H1 (cell line): Measurements from ENCODE around the gene SYPL1.

Source experiments
- CTCF ChIP-seq, 3 experiments: IDR thresholded peaks; 1 replicate in 2 of 3; 2 replicates in 1 of 3; pipeline versions ENCODE4 v1.5.1 to v1.6.1; 2011; ENCODE audit warnings: low read length in 3 of 3, mild to moderate bottlenecking in 3 of 3, inconsistent platforms in 2 of 3, low read depth in 1 of 3, moderate library complexity in 1 of 3; ENCODE audit not compliant: insufficient read depth in 1 of 3; ENCODE audit errors: control extremely low read depth in 1 of 3
- EZH2 ChIP-seq: fragments of 200-600 bp; sonication (generic); IDR thresholded peaks from 2 replicates; pipeline ENCODE4 v1.7.1; 2012; ENCODE audit warnings: low read depth, mild to moderate bottlenecking, moderate library complexity, low read length, inconsistent platforms; ENCODE audit not compliant: severe bottlenecking
- POLR2A ChIP-seq, 2 experiments: IDR thresholded peaks; 1 replicate in 1 of 2; 2 replicates in 1 of 2; pipeline ENCODE4 v1.6.1; 2011; ENCODE audit warnings: low read depth in 2 of 2, low read length in 2 of 2, mild to moderate bottlenecking in 2 of 2; ENCODE audit errors: control extremely low read depth in 1 of 2
- RAD21 ChIP-seq, 2 experiments: IDR thresholded peaks in 1 of 2; conservative IDR thresholded peaks in 1 of 2; 2 replicates each; pipeline ENCODE4 v1.6.1; 2011; ENCODE audit warnings: low read depth in 2 of 2, low read length in 2 of 2, improper control_type of control experiment in 1 of 2, inconsistent platforms in 1 of 2, mild to moderate bottlenecking in 1 of 2, moderate library complexity in 1 of 2
- SRF ChIP-seq: IDR thresholded peaks from 2 replicates; pipeline ENCODE4 v1.6.1; 2011; ENCODE audit warnings: mild to moderate bottlenecking, low read depth, low read length, moderate library complexity
- TEAD4 ChIP-seq: IDR thresholded peaks from 2 replicates; pipeline ENCODE4 v1.6.1; 2012; ENCODE audit warnings: low read depth, low read length, inconsistent platforms, mixed read lengths
- YY1 ChIP-seq: IDR thresholded peaks from 2 replicates; pipeline ENCODE4 v1.6.1; 2011; ENCODE audit warnings: low read depth, mild to moderate bottlenecking, low read length

DNA sequence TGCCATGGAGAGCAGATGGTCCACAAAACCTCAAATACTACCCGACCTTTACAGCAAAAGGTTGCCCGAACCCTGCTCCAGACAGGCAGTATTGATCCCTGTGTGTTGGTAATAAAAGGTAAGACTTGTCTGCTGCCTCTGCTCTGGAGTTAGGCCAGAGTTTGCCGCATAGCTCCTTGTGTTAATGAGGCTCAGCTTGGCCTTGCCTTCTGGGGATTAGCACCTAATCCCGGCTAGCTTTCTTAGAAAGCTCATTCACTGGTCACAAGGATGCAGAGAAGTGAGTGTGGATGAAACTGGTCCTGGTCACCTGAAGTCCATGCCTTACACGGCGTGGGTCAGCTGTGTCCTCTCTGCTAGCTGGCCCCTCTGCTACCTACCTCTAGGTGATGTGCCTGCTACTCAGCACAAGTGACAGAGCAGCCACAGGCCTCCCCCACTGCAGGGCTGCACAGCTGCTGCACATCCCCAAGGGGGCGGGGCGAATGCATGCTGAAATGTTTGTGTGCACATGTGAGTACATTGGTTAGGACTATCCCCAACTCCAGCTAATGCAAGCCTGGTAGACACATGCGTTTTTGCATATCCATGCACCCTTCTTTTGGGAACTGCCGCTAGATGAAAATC, 31.7 kb upstream of the SYPL1 start:
- no peak for TF ChIP-seq POLR2A (IDR thresholded peaks at IDR 0.05; ENCODE audit: control extremely low read depth in 1 of 2, low read depth in 2 of 2, low read length in 2 of 2)
- TF ChIP-seq SRF: no peak
- peak in 1 of 3 experiments; percentile 21; a peak in 1 of 4 replicates for TF ChIP-seq CTCF (IDR thresholded peaks at IDR 0.05; ENCODE audit: control extremely low read depth in 1 of 3, insufficient read depth in 1 of 3, low read depth in 1 of 3, low read length in 3 of 3)
- no peak for TF ChIP-seq RAD21 (IDR thresholded peaks at IDR 0.05 in 1 of 2, conservative IDR thresholded peaks at IDR 0.05 in 1 of 2; ENCODE audit: low read depth in 2 of 2, low read length in 2 of 2)
- TF ChIP-seq EZH2: no peak
- TF ChIP-seq YY1: no peak
- no peak for TF ChIP-seq TEAD4
